Tibial artery (tissue), 4 donors: Measurements from ENCODE around the gene ACSM2A.
"Not testable (repeated sequence)": the region's sequence is repeated elsewhere in the genome, so short reads cannot be mapped to it uniquely, and the experiment has no call there.

Experiments
- DNase-seq, 2 donors: peaks; one replicate each; pipeline ENCODE4 v3.0.0-alpha.2; 2019
- H3K27ac ChIP-seq, 2 donors: fragments of 200-600 bp; sonication (generic) in 1 of 2; 1 replicate in 1 of 2; 2 replicates in 1 of 2; pipeline ENCODE4 v1.5.1; 2018 to 2019; ENCODE audit warnings: mild to moderate bottlenecking in 1 of 2
- H3K27me3 ChIP-seq, 2 donors: fragments of 200-600 bp; sonication (generic) in 1 of 2; one replicate each; pipeline versions ENCODE4 v1.5.1 to v1.6.0; 2016 to 2019
- H3K36me3 ChIP-seq, 3 donors: fragments of 200-600 bp; sonication (generic) in 2 of 3; one replicate each; pipeline ENCODE4 v1.5.1; 2016 to 2019; ENCODE audit warnings: mild to moderate bottlenecking in 2 of 3
- H3K4me1 ChIP-seq, 4 donors: fragments of 200-600 bp; sonication (generic) in 2 of 4; 1 replicate in 3 of 4; 2 replicates in 1 of 4; pipeline ENCODE4 v1.5.1; 2016 to 2019
- H3K4me3 ChIP-seq, 2 donors: fragments of 200-600 bp; sonication (generic) in 1 of 2; 1 replicate in 1 of 2; 2 replicates in 1 of 2; pipeline ENCODE4 v1.5.1; 2018 to 2019; ENCODE audit warnings: mild to moderate bottlenecking in 2 of 2
- H3K9me3 ChIP-seq, 3 donors: fragments of 200-600 bp; sonication (generic) in 1 of 3; one replicate each; pipeline ENCODE4 v1.5.1; 2016 to 2019
- intact Hi-C: fragments of 100-400 bp; cut with DNase I; formaldehyde crosslinking; loops from one replicate; pipeline ENCODE4 v1.15.0; 2023; ENCODE audit warnings: low total_unique reads
- TF ChIP-seq, protein P1 (sequence below), 2 experiments: fragments of 200-600 bp in 1 of 2; fragments of 450-650 bp in 1 of 2; IDR thresholded peaks; one replicate each; pipeline ENCODE4 v1.5.1; 2017 to 2019; ENCODE audit warnings: antibody characterized with exemption in 2 of 2, mild to moderate bottlenecking in 1 of 2, moderate library complexity in 1 of 2

Gene ACSM2A

GRCh38 chr16:20451364-20451763 lies at the start of gene ACSM2A:
Gene ACSM2A (plus strand): TSS chr16:20451521. CDS start chr16:20460115, 8,594 bp downstream.
- H3K27ac ChIP-seq, intact Hi-C loops, H3K9me3 ChIP-seq: not testable (repeated sequence)

GRCh38 chr16:20402651-20403050 lies 48.7 kb upstream of the ACSM2A start:
- no peak for DNase-seq
- H3K4me3 ChIP-seq, result no peak overlapping the region
- H3K9me3 ChIP-seq, result no peaks in the 10 kb centered on the region
- no peaks in the 10 kb centered on the region for H3K27me3 ChIP-seq
- H3K27ac ChIP-seq, result no peak overlapping the region
- H3K4me1 ChIP-seq, result no peaks in the 10 kb centered on the region
- intact Hi-C loops, result no loop called here
- TF ChIP-seq, protein P1, sequence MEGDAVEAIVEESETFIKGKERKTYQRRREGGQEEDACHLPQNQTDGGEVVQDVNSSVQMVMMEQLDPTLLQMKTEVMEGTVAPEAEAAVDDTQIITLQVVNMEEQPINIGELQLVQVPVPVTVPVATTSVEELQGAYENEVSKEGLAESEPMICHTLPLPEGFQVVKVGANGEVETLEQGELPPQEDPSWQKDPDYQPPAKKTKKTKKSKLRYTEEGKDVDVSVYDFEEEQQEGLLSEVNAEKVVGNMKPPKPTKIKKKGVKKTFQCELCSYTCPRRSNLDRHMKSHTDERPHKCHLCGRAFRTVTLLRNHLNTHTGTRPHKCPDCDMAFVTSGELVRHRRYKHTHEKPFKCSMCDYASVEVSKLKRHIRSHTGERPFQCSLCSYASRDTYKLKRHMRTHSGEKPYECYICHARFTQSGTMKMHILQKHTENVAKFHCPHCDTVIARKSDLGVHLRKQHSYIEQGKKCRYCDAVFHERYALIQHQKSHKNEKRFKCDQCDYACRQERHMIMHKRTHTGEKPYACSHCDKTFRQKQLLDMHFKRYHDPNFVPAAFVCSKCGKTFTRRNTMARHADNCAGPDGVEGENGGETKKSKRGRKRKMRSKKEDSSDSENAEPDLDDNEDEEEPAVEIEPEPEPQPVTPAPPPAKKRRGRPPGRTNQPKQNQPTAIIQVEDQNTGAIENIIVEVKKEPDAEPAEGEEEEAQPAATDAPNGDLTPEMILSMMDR (IDR thresholded peaks at IDR 0.05), result no peak
- no peaks in the 10 kb centered on the region for H3K36me3 ChIP-seq

More at GRCh38 chr16:20451364-20451763, at the start of gene ACSM2A:
- not testable (repeated sequence) for H3K4me1 ChIP-seq, H3K4me3 ChIP-seq, H3K27me3 ChIP-seq, DNase-seq, H3K36me3 ChIP-seq

GRCh38 chr16:20404637-20405036 lies 46.7 kb upstream of the ACSM2A start, which contains the start of gene PDILT:
Gene PDILT (minus strand): TSS chr16:20404737. CDS start chr16:20399300, 5,437 bp downstream.
- intact Hi-C loops, result no loop called here
- H3K36me3 ChIP-seq, result no peaks in the 10 kb centered on the region
- no peak within 1 kb of the TSS for H3K4me3 ChIP-seq
- TF ChIP-seq, protein P1 (IDR thresholded peaks at IDR 0.05), result no peak
- DNase-seq, result no peak
- no peaks in the 10 kb centered on the region for H3K27me3 ChIP-seq
- H3K27ac ChIP-seq, result no peak within 1 kb of the TSS
- no peaks in the 10 kb centered on the region for H3K9me3 ChIP-seq
- H3K4me1 ChIP-seq, result peaks cover 0 to 5% (median 0%) of the 10 kb centered on the region in 4 donors

DNA sequence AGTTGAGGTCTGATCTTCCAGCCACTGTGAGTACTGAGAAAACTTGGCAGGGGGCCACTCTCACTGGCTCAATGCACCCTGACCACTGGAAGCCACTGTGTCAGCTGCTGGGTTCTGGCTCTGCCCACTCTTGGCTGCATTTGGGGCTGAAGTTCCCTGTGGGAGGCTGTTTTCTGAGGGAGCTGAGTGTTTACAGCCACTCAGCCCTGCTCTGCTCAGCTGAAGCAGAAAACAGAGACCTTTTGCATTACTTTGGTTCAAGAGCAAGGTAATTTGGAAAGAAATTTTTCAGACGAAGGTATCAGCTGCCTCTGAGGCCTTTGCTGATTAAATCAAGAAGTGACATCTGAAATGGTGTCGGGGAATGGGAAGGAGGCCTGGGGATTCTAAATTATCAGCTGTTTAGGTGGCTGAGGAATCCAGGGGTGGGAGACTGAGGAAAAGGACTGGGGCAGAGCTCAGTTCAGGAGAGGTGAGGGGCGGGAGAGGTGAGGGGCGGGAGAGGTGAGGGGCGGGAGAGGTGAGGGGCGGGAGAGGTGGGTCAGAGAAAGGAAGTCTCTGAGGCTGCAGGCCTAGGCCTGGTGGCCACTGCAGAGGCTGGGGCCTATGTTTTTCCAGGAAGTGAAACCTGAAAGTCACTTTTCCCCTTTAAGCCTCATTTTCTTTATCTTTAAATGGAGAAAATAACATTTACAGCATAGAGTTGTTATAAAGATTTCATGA lies 41.8 kb upstream of the ACSM2A start, which contains the start of gene ACSM5:
TSS of gene ACSM5 (plus strand) at position 137 of the 723 bp plus-strand sequence. CDS start 1,951 bp downstream, outside the sequence.
- DNase-seq, result peak; percentile 73 to 80
- TF ChIP-seq, protein P1 (IDR thresholded peaks at IDR 0.05), result no peak

DNA sequence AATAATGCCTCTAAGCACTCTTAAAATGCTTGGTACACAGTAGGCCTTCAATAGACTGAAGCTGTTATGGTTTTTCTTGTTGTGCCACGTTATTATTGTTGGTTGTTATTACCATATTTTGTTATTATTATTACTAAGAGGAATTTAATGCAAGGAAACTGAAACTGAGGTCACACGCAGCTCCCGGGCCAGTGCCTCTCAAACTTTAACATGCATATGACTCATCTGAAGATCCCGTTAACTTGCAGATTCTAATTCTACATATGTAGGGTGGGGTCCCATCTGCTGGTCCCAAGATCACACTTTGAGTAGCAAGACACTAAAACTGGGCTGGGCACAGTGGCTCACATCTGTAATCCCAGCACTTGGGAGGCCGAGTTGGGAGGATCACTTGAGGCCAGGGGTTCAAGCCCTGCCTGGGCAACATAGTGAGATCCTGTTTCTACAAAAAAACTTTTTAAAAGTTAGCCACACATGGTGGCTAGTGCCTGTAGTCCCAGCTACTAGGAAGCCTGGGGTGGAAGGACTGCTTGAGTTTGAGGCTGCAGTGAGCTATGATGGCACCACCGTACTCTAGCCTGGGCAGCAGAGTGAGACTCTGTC lies 41.1 kb upstream of the ACSM2A start:
- H3K9me3 ChIP-seq, result no peaks in the 10 kb centered on the region
- peak overlapping the region in 1 of 2 donors; percentile 4 for H3K4me3 ChIP-seq
- no peaks in the 10 kb centered on the region for H3K27me3 ChIP-seq
- intact Hi-C loops, result no loop called here
- no peak overlapping the region for H3K27ac ChIP-seq
- no peaks in the 10 kb centered on the region for H3K36me3 ChIP-seq
- H3K4me1 ChIP-seq, result peaks cover 0 to 9% (median 0%) of the 10 kb centered on the region in 4 donors
- DNase-seq, result no peak
- TF ChIP-seq, protein P1 (IDR thresholded peaks at IDR 0.05), result no peak

More for the DNA sequence above, 41.8 kb upstream of the ACSM2A start, which contains the start of gene ACSM5:
- Histone ChIP-seq H3K27me3 (no peaks in the 10 kb centered on the region), H3K27ac (peak within 1 kb of the TSS in 1 of 2 donors; percentile 24), H3K4me1 (peaks cover 0 to 9% (median 0%) of the 10 kb centered on the region in 4 donors), H3K9me3 (no peaks in the 10 kb centered on the region), H3K4me3 (peak within 1 kb of the TSS in 1 of 2 donors; percentile 4), H3K36me3 (no peaks in the 10 kb centered on the region)
- intact Hi-C loops, result no loop called here

GRCh38 chr16:20411055-20411454 lies 40.3 kb upstream of the ACSM2A start:
- no peak for DNase-seq
- H3K9me3 ChIP-seq, result no peaks in the 10 kb centered on the region
- peaks cover 0 to 9% (median 0%) of the 10 kb centered on the region in 4 donors for H3K4me1 ChIP-seq
- no peak overlapping the region for H3K27ac ChIP-seq
- H3K27me3 ChIP-seq, result no peaks in the 10 kb centered on the region
- intact Hi-C loops, result no loop called here
- H3K36me3 ChIP-seq, result no peaks in the 10 kb centered on the region
- no peak overlapping the region for H3K4me3 ChIP-seq
- TF ChIP-seq, protein P1 (IDR thresholded peaks at IDR 0.05), result no peak
